LNCAP (cell line): ENCODE measurements around the gene APOL4.

Experiments
- CTCF ChIP-seq: fragments of 450-650 bp; IDR thresholded peaks from 2 replicates; pipeline ENCODE4 v1.5.1; 2017; ENCODE audit warnings: mild to moderate bottlenecking

APOL4 gene

GRCh38 chr22:36204632-36205015, 3.0 kb upstream of the APOL4 start:
- no peak for TF ChIP-seq CTCF

GRCh38 chr22:36204001-36204631, 2.5 kb upstream of the APOL4 start:
- no peak for TF ChIP-seq CTCF

GRCh38 chr22:36199001-36199551, 2.5 kb downstream of the APOL4 start:
- TF ChIP-seq CTCF, result no peak

GRCh38 chr22:36198536-36198935, 3.1 kb downstream of the APOL4 start:
- TF ChIP-seq CTCF, result no peak

GRCh38 chr22:36197514-36198146, 4.0 kb downstream of the APOL4 start:
- no peak for TF ChIP-seq CTCF

- TF ChIP-seq CTCF, result no peak
These were observed 4.6 kb downstream of the APOL4 start for GRCh38 chr22:36197065-36197440.

GRCh38 chr22:36196254-36197064, 5.2 kb downstream of the APOL4 start:
- TF ChIP-seq CTCF, result no peak
